ENCODE results near the gene MAML2.
A peak's percentile ranks its signal among the peaks of the same experiment; 100 is the strongest.

MAML2 gene

GRCh38 chr11:96052921-96053651, 289.9 kb downstream of the MAML2 start:
- no peak for TF ChIP-seq CTCF (IDR thresholded peaks at IDR 0.05)
- Histone ChIP-seq H3K27ac (peak overlapping the region; percentile 32 to 72), H3K4me3 (no peak overlapping the region)
- no peak for DNase-seq (ENCODE audit: low spot score)

- no peak for TF ChIP-seq CTCF (IDR thresholded peaks at IDR 0.05)
- Histone ChIP-seq H3K4me3 (no peak overlapping the region), H3K27ac (no peak overlapping the region)
- no peak for DNase-seq (ENCODE audit: low spot score)
These were observed 291.2 kb downstream of the MAML2 start for GRCh38 chr11:96051820-96052219.

GRCh38 chr11:96050435-96051182, 292.4 kb downstream of the MAML2 start:
- H3K27ac ChIP-seq = peak overlapping the region in 1 of 2 donors; percentile 11
- no peak for TF ChIP-seq CTCF (IDR thresholded peaks at IDR 0.05)
- no peak overlapping the region for H3K4me3 ChIP-seq
- DNase-seq (ENCODE audit: low spot score) = no peak

- Histone ChIP-seq H3K27ac (no peak overlapping the region), H3K4me3 (no peak overlapping the region)
- DNase-seq (ENCODE audit: low spot score) = no peak
- TF ChIP-seq CTCF (IDR thresholded peaks at IDR 0.05) = no peak
These were observed 293.6 kb downstream of the MAML2 start for GRCh38 chr11:96049426-96049825.

- Histone ChIP-seq H3K4me3 (peak overlapping the region; percentile 65), H3K27ac (peak overlapping the region; percentile 69 to 89)
- peak; percentile 77 for DNase-seq (ENCODE audit: low spot score)
- peak; percentile 22 for TF ChIP-seq CTCF (IDR thresholded peaks at IDR 0.05)
These were observed 297.2 kb downstream of the MAML2 start for GRCh38 chr11:96045622-96046456.

GRCh38 chr11:96044747-96045146, 298.2 kb downstream of the MAML2 start:
- no peak overlapping the region for H3K4me3 ChIP-seq
- TF ChIP-seq CTCF (IDR thresholded peaks at IDR 0.05) = no peak
- H3K27ac ChIP-seq = no peak overlapping the region
- no peak for DNase-seq (ENCODE audit: low spot score)

Measured in coronary artery (tissue), 2 donors.